K562 (cell line): Measurements from ENCODE around the gene PPP1R3G. TPM values are rescaled to one million over a fixed set of nuclear protein-coding genes. Genes with fewer than 3 reads are reported as not detected.

Experiments
- SMARCA4 ChIP-seq: fragments of 450-650 bp; IDR thresholded peaks from 2 replicates; pipeline ENCODE4 v1.6.1; 2016
- TAF7 ChIP-seq: fragments of 450-650 bp; IDR thresholded peaks from 2 replicates; pipeline ENCODE4 v1.6.1; 2016; ENCODE audit warnings: missing genetic modification characterization, missing compliant biosample characterization
- ZNF239 ChIP-seq: fragments of 250-450 bp; sonication (Bioruptor Pico); IDR thresholded peaks from 2 replicates; pipeline ENCODE4 v1.4.0; 2020; ENCODE audit warnings: mild to moderate bottlenecking
- polyA plus RNA-seq, 8 experiments: library from polyadenylated mRNA; depleted of rRNA in 4 of 8; stranded (reverse) in 5 of 8; unstranded in 3 of 8; fragments of >200 nt; fragmentation: Nextera tagmentation in 2 of 8; fragmentation: Illumina TruSeq in 1 of 8; extraction: Ambion mirVana in 2 of 8; extraction: Trizol in 1 of 8; gene quantifications; 2 replicates each; pipeline versions ENCODE4 v1.2.1 to v1.2.3, GENCODE V29; 2011 to 2014; ENCODE audit warnings: inconsistent platforms in 1 of 8, missing spikeins in 1 of 8
- total RNA-seq, 7 experiments: library from RNA; depleted of rRNA in 6 of 7; stranded (reverse); fragments of >200 nt in 6 of 7; fragmentation: Illumina TruSeq in 2 of 7; extraction: Trizol in 2 of 7; gene quantifications; 2 replicates each; pipeline versions ENCODE4 v1.2.1 to v1.2.3, GENCODE V29; 2011 to 2021; ENCODE audit warnings: low replicate concordance in 1 of 7
- TF ChIP-seq, protein P1 (sequence below): fragments of 450-650 bp; IDR thresholded peaks from 2 replicates; pipeline ENCODE4 v1.6.1; 2014; ENCODE audit warnings: low read depth, mild to moderate bottlenecking, moderate library complexity, borderline replicate concordance
- TF ChIP-seq, protein P2 (sequence below): sonication (generic); formaldehyde crosslinking; IDR thresholded peaks from 2 replicates; pipeline ENCODE4 v1.8.1; 2023; ENCODE audit warnings: missing genetic modification reagents, mild to moderate bottlenecking, borderline replicate concordance

Gene PPP1R3G
- total and polyA plus RNA-seq, 9 of the 15 experiments (the other 6 are each of a cell fraction or from before 2014, with no cell fraction given) = 0.01 to 0.13 (median 0.01) TPM; not detected in 4

DNA sequence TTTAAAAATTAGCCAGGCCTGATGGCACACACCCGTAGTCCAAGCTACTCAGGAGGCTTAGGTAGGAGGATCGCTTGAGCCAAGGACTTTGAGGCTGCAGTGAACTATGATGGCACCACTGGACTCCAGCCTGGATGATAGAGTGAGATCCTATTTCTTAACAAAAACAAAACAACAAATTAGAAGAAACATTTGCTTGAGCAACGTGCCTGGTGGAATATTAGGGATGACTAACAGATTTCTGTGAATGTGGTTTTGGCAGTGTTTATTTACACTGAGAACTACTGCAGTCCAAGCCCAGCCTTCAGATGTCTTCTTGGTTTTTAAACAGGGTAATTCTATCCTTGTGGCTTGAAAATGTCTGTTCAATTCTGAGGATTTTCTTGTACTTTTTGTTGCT lies 9.2 kb downstream of the PPP1R3G start (continued):
- no peak for TF ChIP-seq TAF7 (tag)
- no peak for TF ChIP-seq ZNF239
- TF ChIP-seq, protein P1, sequence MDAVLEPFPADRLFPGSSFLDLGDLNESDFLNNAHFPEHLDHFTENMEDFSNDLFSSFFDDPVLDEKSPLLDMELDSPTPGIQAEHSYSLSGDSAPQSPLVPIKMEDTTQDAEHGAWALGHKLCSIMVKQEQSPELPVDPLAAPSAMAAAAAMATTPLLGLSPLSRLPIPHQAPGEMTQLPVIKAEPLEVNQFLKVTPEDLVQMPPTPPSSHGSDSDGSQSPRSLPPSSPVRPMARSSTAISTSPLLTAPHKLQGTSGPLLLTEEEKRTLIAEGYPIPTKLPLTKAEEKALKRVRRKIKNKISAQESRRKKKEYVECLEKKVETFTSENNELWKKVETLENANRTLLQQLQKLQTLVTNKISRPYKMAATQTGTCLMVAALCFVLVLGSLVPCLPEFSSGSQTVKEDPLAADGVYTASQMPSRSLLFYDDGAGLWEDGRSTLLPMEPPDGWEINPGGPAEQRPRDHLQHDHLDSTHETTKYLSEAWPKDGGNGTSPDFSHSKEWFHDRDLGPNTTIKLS = no peak
- TF ChIP-seq, protein P2, sequence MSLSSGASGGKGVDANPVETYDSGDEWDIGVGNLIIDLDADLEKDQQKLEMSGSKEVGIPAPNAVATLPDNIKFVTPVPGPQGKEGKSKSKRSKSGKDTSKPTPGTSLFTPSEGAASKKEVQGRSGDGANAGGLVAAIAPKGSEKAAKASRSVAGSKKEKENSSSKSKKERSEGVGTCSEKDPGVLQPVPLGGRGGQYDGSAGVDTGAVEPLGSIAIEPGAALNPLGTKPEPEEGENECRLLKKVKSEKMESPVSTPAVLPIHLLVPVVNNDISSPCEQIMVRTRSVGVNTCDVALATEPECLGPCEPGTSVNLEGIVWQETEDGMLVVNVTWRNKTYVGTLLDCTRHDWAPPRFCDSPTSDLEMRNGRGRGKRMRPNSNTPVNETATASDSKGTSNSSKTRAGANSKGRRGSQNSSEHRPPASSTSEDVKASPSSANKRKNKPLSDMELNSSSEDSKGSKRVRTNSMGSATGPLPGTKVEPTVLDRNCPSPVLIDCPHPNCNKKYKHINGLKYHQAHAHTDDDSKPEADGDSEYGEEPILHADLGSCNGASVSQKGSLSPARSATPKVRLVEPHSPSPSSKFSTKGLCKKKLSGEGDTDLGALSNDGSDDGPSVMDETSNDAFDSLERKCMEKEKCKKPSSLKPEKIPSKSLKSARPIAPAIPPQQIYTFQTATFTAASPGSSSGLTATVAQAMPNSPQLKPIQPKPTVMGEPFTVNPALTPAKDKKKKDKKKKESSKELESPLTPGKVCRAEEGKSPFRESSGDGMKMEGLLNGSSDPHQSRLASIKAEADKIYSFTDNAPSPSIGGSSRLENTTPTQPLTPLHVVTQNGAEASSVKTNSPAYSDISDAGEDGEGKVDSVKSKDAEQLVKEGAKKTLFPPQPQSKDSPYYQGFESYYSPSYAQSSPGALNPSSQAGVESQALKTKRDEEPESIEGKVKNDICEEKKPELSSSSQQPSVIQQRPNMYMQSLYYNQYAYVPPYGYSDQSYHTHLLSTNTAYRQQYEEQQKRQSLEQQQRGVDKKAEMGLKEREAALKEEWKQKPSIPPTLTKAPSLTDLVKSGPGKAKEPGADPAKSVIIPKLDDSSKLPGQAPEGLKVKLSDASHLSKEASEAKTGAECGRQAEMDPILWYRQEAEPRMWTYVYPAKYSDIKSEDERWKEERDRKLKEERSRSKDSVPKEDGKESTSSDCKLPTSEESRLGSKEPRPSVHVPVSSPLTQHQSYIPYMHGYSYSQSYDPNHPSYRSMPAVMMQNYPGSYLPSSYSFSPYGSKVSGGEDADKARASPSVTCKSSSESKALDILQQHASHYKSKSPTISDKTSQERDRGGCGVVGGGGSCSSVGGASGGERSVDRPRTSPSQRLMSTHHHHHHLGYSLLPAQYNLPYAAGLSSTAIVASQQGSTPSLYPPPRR (CRISPR knock-in tag) = no peak
- no peak for TF ChIP-seq SMARCA4
